AG09309 (cell line): ENCODE results near the gene VEPH1.

Experiments
- DNase-seq: peaks from one replicate; pipeline ENCODE4 v3.0.0-alpha.2; 2010; ENCODE audit warnings: low read depth
- H3K4me3 ChIP-seq: 2 replicates; pipeline ENCODE4 v1.5.1; 2011; ENCODE audit warnings: mild to moderate bottlenecking, low read depth, low read length, moderate library complexity; ENCODE audit not compliant: control insufficient read depth
- CTCF ChIP-seq: IDR thresholded peaks from 2 replicates; pipeline ENCODE4 v1.5.1; 2011; ENCODE audit warnings: mild to moderate bottlenecking, low read depth, low read length, inconsistent platforms; ENCODE audit not compliant: insufficient read depth, control insufficient read depth; ENCODE audit errors: missing control alignments

Gene VEPH1

DNA sequence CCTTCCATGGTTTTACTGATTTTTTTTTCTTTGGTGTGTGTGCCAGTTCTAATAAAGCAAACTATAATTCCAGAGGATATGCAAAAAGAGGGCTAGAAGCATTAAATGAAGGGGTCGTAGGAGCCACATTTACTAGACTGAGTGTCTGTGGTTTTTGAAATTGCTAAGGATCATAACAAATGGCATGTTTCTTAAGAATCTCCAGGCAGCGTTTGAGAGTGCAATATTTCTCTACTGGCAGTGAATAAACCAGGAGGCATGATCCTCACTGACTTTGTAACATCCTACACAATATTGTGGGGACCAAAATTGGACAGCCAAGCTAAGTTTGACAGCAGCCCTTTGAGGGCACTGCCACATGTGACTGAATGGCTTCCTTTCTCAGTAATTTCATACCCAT is 227.4 kb downstream of the VEPH1 start:
- TF ChIP-seq CTCF, result no peak
- no peak overlapping the region for H3K4me3 ChIP-seq
- DNase-seq, result no peak

DNA sequence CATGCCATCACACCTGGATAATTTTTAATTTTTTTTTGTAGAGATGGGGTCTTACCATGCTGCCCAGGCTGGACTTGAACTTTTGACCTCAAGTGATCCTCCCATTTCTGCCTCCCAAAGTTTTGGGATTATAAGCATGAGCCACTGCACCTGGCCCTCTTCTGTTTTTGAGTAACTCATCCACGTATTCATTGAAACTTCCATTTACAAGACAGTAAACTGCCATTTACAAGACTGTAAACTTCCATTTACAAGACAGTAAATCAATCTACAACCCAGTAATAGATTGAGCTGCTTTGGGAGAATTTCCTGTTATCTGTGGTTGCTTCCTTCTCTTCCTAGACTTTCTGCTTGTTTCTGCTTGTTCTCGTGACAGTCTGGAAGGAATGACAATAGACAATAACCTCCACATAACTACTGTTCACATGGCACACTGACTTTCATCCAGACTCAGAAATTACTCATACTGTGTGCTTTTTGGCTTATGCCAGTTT is 228.5 kb downstream of the VEPH1 start:
- no peak overlapping the region for H3K4me3 ChIP-seq
- peak; percentile 57 for DNase-seq
- no peak for TF ChIP-seq CTCF

- DNase-seq, result no peak
- no peak overlapping the region for H3K4me3 ChIP-seq
- no peak for TF ChIP-seq CTCF
Measured at GRCh38 chr3:157271283-157271882, 231.8 kb downstream of the VEPH1 start.

DNA sequence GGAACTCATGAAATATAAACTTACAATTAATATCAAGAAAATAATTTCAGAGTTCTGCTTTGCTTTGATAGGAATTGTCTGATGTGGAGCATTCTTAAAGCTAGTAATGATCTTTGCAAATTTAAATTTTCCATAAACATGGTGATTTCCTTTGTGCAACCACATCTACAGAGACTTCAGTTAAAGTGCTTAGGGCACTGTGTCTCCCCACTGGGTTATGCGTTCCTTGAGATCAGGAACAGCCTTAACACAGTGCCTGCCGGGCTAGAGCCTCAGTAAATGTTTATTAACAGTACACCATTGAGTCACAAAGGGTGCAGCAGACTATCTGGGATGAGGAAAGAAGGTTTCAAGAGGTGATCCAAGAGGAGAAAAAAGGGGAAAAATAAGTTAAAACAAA is 235.2 kb downstream of the VEPH1 start:
- DNase-seq, result no peak

DNA sequence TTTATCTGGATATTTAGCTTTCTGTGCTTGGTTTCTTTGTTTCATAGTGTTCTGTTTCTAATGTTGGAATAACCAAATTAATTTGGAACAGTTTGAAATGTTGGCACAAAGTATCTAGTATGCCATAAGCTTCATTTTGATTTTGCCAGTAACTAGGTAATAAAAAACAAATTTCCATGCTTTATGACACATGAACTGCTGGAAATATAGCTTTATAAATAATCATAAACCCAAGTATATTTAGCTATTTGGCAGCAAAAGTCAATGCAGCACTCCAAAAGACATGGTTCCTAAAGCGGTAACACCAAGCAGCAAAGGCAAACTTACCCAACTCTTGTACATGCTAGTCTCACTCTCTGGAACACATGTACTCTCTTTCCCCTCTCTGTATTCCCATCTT is 237.3 kb downstream of the VEPH1 start:
- DNase-seq, result no peak
- no peak for TF ChIP-seq CTCF
- H3K4me3 ChIP-seq, result no peak overlapping the region

More for the DNA sequence above, 235.2 kb downstream of the VEPH1 start:
- no peak overlapping the region for H3K4me3 ChIP-seq
- TF ChIP-seq CTCF, result no peak

GRCh38 chr3:157263027-157263426 is 240.2 kb downstream of the VEPH1 start:
- no peak overlapping the region for H3K4me3 ChIP-seq
- no peak for DNase-seq
- no peak for TF ChIP-seq CTCF
